RCC 7860 (cell line): ENCODE measurements around the gene APOBEC3H.

Experiments used
- DNase-seq: peaks from one replicate; pipeline ENCODE4 v3.0.0-alpha.2; 2015; ENCODE audit warnings: low spot score
- FAIRE-seq: peaks from 2 replicates; lab custom pipeline; 2012; peaks lifted over from hg19 to GRCh38; lab: Jason Lieb, UNC

APOBEC3H gene

DNA sequence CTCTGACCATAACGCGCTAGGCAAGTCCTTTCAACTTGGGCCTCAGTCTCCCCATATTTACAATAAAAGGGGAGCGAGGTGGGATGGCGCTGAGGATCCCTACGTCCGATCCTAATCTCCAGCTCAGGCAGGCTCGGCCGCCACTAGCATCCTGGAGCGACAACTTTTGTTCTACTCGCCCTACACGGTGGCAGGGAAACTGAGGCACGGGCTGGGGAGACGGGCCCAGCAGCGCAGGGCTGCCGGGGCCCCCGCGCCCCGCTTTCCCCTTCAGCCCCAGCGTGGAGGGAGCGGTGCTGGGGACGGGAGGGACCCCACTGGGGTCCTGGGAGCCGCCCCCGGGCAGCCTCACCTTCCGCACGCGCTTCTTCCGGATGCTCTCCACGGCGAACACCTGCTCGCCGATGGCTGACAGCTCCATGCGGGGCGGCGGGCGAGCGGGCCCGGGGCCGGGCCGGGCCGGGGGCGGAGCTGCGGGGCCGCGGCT, 55.0 kb downstream of the APOBEC3H start:
- FAIRE-seq = no peak

DNA sequence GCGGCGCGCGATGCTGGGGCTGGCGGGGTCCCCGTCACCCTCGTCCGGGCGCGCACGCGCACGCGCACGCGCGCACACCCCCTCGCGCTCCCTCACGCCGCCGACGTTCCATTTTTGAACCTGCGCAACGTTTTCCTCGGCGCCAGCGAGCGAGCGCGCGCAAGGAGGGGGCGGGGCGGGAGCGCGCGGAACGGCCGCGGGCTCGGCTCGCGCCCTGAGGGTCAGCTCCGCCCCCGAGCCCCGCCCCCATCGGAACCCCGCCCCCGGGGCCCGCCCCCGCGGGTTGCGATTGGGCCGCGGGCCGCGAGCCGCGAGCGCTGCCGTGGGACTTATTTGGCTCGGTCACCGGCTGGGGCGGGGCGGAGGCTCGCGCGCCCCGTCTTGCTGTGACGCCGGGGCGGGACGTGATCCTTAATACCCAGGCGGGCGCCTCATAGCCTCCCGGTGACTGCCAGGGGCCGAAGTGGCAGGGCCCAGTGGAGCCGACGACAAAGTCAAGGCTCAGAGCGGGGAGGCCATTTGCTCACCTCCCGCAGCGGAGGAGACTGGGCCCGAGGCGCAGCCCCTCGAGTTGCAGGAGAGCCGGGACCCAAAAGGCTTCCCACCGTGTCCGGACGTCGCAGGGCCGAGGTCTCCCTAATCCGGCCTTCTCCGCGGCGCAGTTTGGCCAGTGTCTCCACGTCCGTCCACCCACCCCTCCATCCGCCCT, 55.6 kb downstream of the APOBEC3H start, which contains the start of gene CBX7:
Gene CBX7, minus strand, starts transcription at position 170 of the 709 bp plus-strand sequence. CDS start 236 bp downstream, outside the sequence.
- FAIRE-seq (no peak), DNase-seq (peak; percentile 60)

More for the DNA sequence above, 55.0 kb downstream of the APOBEC3H start:
- no peak for DNase-seq

DNA sequence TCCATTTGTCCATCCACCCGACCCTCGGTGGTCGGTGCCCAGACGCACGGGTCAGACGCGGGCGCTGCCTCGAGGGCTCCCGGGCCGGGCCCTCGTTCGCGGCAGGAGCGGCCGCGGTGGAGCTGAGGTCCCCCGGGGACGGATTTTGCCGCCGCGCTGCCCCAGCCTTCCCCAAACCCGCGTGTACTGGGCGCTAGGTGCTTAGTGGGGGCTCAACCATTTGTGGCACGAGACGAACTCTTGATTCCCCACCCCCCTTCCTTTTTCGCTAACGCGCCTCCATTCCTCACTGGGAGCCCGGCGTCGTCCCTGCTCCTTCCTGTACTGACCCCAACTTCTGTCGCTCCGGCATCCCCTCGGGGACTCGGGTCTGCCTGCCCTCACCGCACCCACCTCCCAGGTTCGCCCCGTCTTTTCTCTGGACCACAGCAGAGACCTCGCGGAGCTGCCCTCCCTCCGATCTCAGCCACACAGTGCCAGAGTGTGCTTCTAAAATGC, 56.2 kb downstream of the APOBEC3H start:
- DNase-seq (no peak), FAIRE-seq (no peak)
